Hematopoietic multipotent progenitor cell (in vitro differentiated cells): ENCODE data around the gene SH3BP2. TPM values are rescaled to one million over a fixed set of nuclear protein-coding genes. Genes with fewer than 3 reads are reported as not detected.
"Not testable (repeated sequence)": the region's sequence is repeated elsewhere in the genome, so short reads cannot be mapped to it uniquely, and the experiment has no call there.

Experiments
- DNase-seq, 3 donors: peaks; one replicate each; pipeline ENCODE4 v3.0.0-alpha.2; 2011 to 2015; ENCODE audit warnings: low read depth in 2 of 3, low spot score in 2 of 3
- total RNA-seq: library from RNA; depleted of rRNA; stranded (reverse); fragments of >200 nt; gene quantifications from one replicate; pipeline ENCODE4 v1.2.3, GENCODE V29; 2012

Gene SH3BP2
- total RNA-seq, 1 donor: 60.6 TPM

- not testable (repeated sequence) for DNase-seq
Observed at GRCh38 chr4:2762486-2763370, 30.2 kb upstream of the SH3BP2 start.

GRCh38 chr4:2763511-2763967 is 29.3 kb upstream of the SH3BP2 start:
- DNase-seq: no peak

GRCh38 chr4:2765832-2766526 is 26.9 kb upstream of the SH3BP2 start:
- DNase-seq: no peak

GRCh38 chr4:2767046-2767704 is 25.7 kb upstream of the SH3BP2 start:
- no peak for DNase-seq

GRCh38 chr4:2767705-2768074 is 25.2 kb upstream of the SH3BP2 start:
- DNase-seq: no peak

- DNase-seq: no peak
Observed at GRCh38 chr4:2768124-2768523, 24.8 kb upstream of the SH3BP2 start.

- DNase-seq: no peak
Observed at GRCh38 chr4:2768921-2769336, 24.0 kb upstream of the SH3BP2 start.

GRCh38 chr4:2771264-2771663 is 21.6 kb upstream of the SH3BP2 start:
- no peak for DNase-seq

- not testable (repeated sequence) for DNase-seq
Observed at GRCh38 chr4:2780643-2781042, 12.2 kb upstream of the SH3BP2 start.

- no peak for DNase-seq
Observed at GRCh38 chr4:2781911-2782310, 11.0 kb upstream of the SH3BP2 start.

- DNase-seq: no peak
Observed at GRCh38 chr4:2783790-2784189, 9.1 kb upstream of the SH3BP2 start.

GRCh38 chr4:2785613-2786012 is 7.3 kb upstream of the SH3BP2 start:
- DNase-seq: peak in 1 of 3 donors; percentile 41

GRCh38 chr4:2786152-2786671 is 6.7 kb upstream of the SH3BP2 start:
- DNase-seq: peak in 1 of 3 donors; percentile 49

GRCh38 chr4:2786794-2787229 is 6.1 kb upstream of the SH3BP2 start:
- DNase-seq: no peak

GRCh38 chr4:2787230-2788100 is 5.4 kb upstream of the SH3BP2 start:
- peak in 2 of 3 donors; percentile 78 to 82 for DNase-seq

- no peak for DNase-seq
Observed at GRCh38 chr4:2788101-2788500, 4.8 kb upstream of the SH3BP2 start.

- no peak for DNase-seq
Observed at GRCh38 chr4:2788532-2789103, 4.3 kb upstream of the SH3BP2 start.

GRCh38 chr4:2789351-2789750 is 3.5 kb upstream of the SH3BP2 start:
- DNase-seq: no peak

GRCh38 chr4:2789793-2790582 is 2.9 kb upstream of the SH3BP2 start:
- DNase-seq: no peak
